Hepatocyte (in vitro differentiated cells): Measurements from ENCODE around the gene ITGA5. TPM values are rescaled to one million over a fixed set of nuclear protein-coding genes. Genes with fewer than 3 reads are reported as not detected.

Experiments used
- DNase-seq: peaks from one replicate; pipeline ENCODE4 v3.0.0-alpha.2; 2016; ENCODE audit warnings: low spot score
- H2AFZ ChIP-seq: fragments of 200-600 bp; sonication (generic); 2 replicates; pipeline ENCODE4 v1.6.0; 2016; ENCODE audit warnings: antibody characterized with exemption, mild to moderate bottlenecking
- H3K27ac ChIP-seq: fragments of 200-600 bp; sonication (generic); 2 replicates; pipeline ENCODE4 v1.5.1; 2016; ENCODE audit warnings: mild to moderate bottlenecking
- H3K27me3 ChIP-seq: fragments of 200-600 bp; sonication (generic); 2 replicates; pipeline ENCODE4 v1.6.1; 2016
- H3K36me3 ChIP-seq: fragments of 200-600 bp; sonication (generic); replicated peaks from 2 replicates; pipeline ENCODE4 v1.5.1; 2016; ENCODE audit warnings: low read depth; ENCODE audit not compliant: insufficient read depth
- H3K4me1 ChIP-seq: fragments of 200-600 bp; sonication (generic); 2 replicates; pipeline ENCODE4 v1.5.1; 2016; ENCODE audit warnings: mild to moderate bottlenecking, moderate library complexity; ENCODE audit not compliant: insufficient read depth
- H3K4me2 ChIP-seq: fragments of 200-600 bp; sonication (generic); 2 replicates; pipeline ENCODE4 v1.6.0; 2016
- H3K4me3 ChIP-seq: fragments of 200-600 bp; sonication (generic); 2 replicates; pipeline ENCODE4 v1.5.1; 2016; ENCODE audit warnings: mild to moderate bottlenecking
- H3K79me2 ChIP-seq: fragments of 200-600 bp; sonication (generic); 2 replicates; pipeline ENCODE4 v1.6.0; 2017; ENCODE audit warnings: mild to moderate bottlenecking
- H3K9me2 ChIP-seq: fragments of 200-600 bp; sonication (generic); replicated peaks from 2 replicates; pipeline ENCODE4 v1.6.0; 2017; ENCODE audit warnings: mild to moderate bottlenecking; ENCODE audit not compliant: insufficient read depth
- H3K9me3 ChIP-seq: fragments of 200-600 bp; sonication (generic); 2 replicates; pipeline ENCODE4 v1.5.1; 2016; ENCODE audit warnings: low read depth, mild to moderate bottlenecking
- H4K20me1 ChIP-seq: fragments of 200-600 bp; sonication (generic); 2 replicates; pipeline ENCODE4 v1.6.0; 2016; ENCODE audit warnings: mild to moderate bottlenecking; ENCODE audit not compliant: insufficient read depth, poor library complexity, severe bottlenecking
- CTCF ChIP-seq: fragments of 200-600 bp; sonication (generic); IDR thresholded peaks from 2 replicates; pipeline ENCODE4 v1.5.1; 2016; ENCODE audit warnings: antibody characterized with exemption, mild to moderate bottlenecking; ENCODE audit not compliant: poor library complexity
- EZH2 ChIP-seq: fragments of 200-600 bp; sonication (generic); IDR thresholded peaks from 2 replicates; pipeline ENCODE4 v1.6.1; 2016; ENCODE audit warnings: antibody characterized with exemption, mild to moderate bottlenecking, borderline replicate concordance
- EZH2phosphoT487 ChIP-seq: fragments of 200-600 bp; sonication (generic); IDR thresholded peaks from one replicate; pipeline ENCODE4 v1.6.1; 2018; ENCODE audit warnings: antibody characterized with exemption, mild to moderate bottlenecking, low read depth, moderate library complexity; ENCODE audit not compliant: unreplicated experiment, severe bottlenecking
- WGBS: methylation state at CpG from one replicate; pipeline ENCODE4 v1.1.6; 2016; ENCODE audit warnings: low lambda C conversion rate; ENCODE audit errors: missing lambda C conversion rate; 5-methylcytosine and 5-hydroxymethylcytosine counted together
- polyA plus RNA-seq: library from polyadenylated mRNA; unstranded; fragments of >200 nt; fragmentation: Nextera tagmentation; extraction: Ambion mirVana; gene quantifications from 2 replicates; pipeline ENCODE4 v1.2.1, GENCODE V29; 2016
- total RNA-seq: library from RNA; depleted of rRNA; stranded (reverse); fragments of >200 nt; gene quantifications from 2 replicates; pipeline ENCODE4 v1.2.3, GENCODE V29; 2014

ITGA5 gene
- total and polyA plus RNA-seq, 2 experiments from 2014 or later, result 45.7 to 57.2 TPM

DNA sequence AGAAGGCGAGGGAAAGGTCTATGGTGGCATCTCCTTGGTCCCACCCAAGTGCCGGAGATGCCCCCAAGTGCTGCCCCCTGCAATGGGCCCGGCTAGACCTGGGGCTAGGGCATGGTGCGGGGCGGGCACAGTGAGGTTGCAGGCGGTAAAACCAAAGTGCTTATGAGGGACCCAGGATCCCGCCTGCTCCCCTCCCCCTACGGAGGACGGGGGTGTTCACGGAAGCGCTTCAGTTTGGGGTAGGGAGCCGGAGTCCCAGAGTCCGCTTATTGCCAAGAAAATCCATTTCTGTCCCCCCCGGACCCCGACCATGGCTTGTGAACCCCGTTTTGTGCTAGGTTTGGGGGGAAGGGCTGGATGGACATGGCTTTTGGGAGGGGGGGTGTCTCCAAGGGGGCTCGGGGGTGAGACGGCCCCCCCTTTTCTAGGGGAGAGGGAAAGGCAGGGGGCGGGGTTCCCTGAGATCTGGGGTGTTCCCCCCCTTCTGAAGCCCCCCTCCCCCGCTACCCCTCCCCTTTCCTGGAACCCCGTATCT lies 49.4 kb downstream of the ITGA5 start:
- H3K36me3 ChIP-seq, result no peaks in the 10 kb centered on the region
- peaks cover under 1% of the 10 kb centered on the region for H3K27me3 ChIP-seq
- H3K4me2 ChIP-seq, result peak overlapping the region; percentile 90
- H3K27ac ChIP-seq, result no peak overlapping the region
- DNase-seq, result no peak
- H3K4me1 ChIP-seq, result peaks cover 24% of the 10 kb centered on the region
- H3K9me3 ChIP-seq, result no peaks in the 10 kb centered on the region
- H3K4me3 ChIP-seq, result no peak overlapping the region
- WGBS, result 84% methylated on average over 14 of the region's 21 CpGs
- H3K79me2 ChIP-seq, result no peaks in the 10 kb centered on the region
- no peaks in the 10 kb centered on the region for H3K9me2 ChIP-seq
- TF ChIP-seq EZH2, result no peak
- TF ChIP-seq CTCF, result no peak
- TF ChIP-seq EZH2phosphoT487, result no peak
- H2AFZ ChIP-seq, result no peak overlapping the region
- H4K20me1 ChIP-seq, result no peaks in the 10 kb centered on the region

- TF ChIP-seq EZH2phosphoT487 (no peak), CTCF (peak; percentile 93), EZH2 (no peak)
- Histone ChIP-seq H3K4me3 (no peak overlapping the region), H3K4me2 (peak overlapping the region; percentile 68), H3K4me1 (peaks cover 24% of the 10 kb centered on the region), H3K9me3 (no peaks in the 10 kb centered on the region), H3K79me2 (no peaks in the 10 kb centered on the region), H3K36me3 (no peaks in the 10 kb centered on the region), H3K27ac (peak overlapping the region; percentile 49), H3K9me2 (no peaks in the 10 kb centered on the region), H3K27me3 (peaks cover 3% of the 10 kb centered on the region), H4K20me1 (no peaks in the 10 kb centered on the region), H2AFZ (peak overlapping the region; percentile 46)
- 39% methylated on average over 38 of the region's 40 CpGs for WGBS
- DNase-seq, result peak; percentile 95
These were observed 50.1 kb downstream of the ITGA5 start for GRCh38 chr12:54368709-54369596.

GRCh38 chr12:54368025-54368708 lies 50.9 kb downstream of the ITGA5 start:
- no peaks in the 10 kb centered on the region for H3K9me3 ChIP-seq
- H3K4me3 ChIP-seq, result no peak overlapping the region
- no peaks in the 10 kb centered on the region for H3K9me2 ChIP-seq
- H3K4me2 ChIP-seq, result peak overlapping the region; percentile 68
- no peaks in the 10 kb centered on the region for H4K20me1 ChIP-seq
- H3K4me1 ChIP-seq, result peaks cover 24% of the 10 kb centered on the region
- peak overlapping the region; percentile 46 for H2AFZ ChIP-seq
- H3K79me2 ChIP-seq, result no peaks in the 10 kb centered on the region
- 26% methylated on average over 5 of the region's 5 CpGs for WGBS
- TF ChIP-seq EZH2phosphoT487 (no peak), EZH2 (no peak), CTCF (no peak)
- no peak for DNase-seq
- no peaks in the 10 kb centered on the region for H3K36me3 ChIP-seq
- H3K27me3 ChIP-seq, result peaks cover 3% of the 10 kb centered on the region
- peak overlapping the region; percentile 49 for H3K27ac ChIP-seq
